ENCODE results near the gene MICU1. TPM values are rescaled to one million over a fixed set of nuclear protein-coding genes. Genes with fewer than 3 reads are reported as not detected.

MICU1 gene
- total and polyA plus RNA-seq, 2 experiments from 2014 or later: 27.5 to 52.3 TPM

GRCh38 chr10:72348282-72348681 lies 277.6 kb downstream of the MICU1 start:
- Mint-ChIP-seq H3K27me3 (ENCODE audit: insufficient read depth, low read depth, poor library complexity) (peaks cover 7% of the 10 kb centered on the region), H3K9me3 (no peaks in the 10 kb centered on the region), H3K4me3 (no peak overlapping the region), H3K36me3 (ENCODE audit: low read depth) (peaks cover 6% of the 10 kb centered on the region; the same call in 1 of the 3 replicates), H3K27ac (no peak overlapping the region), H3K4me1 (peaks cover 19% of the 10 kb centered on the region)
- peaks cover 38% of the 10 kb centered on the region for H3K79me2 ChIP-seq (replicated peaks; ENCODE audit: insufficient read depth)
- ATAC-seq (no peak), DNase-seq (ENCODE audit: low spot score) (no peak)
- H3K4me2 ChIP-seq: no peak overlapping the region
- H4K20me1 ChIP-seq (replicated peaks; ENCODE audit: insufficient read depth): peaks cover 5% of the 10 kb centered on the region
- TF ChIP-seq JUNB (IDR thresholded peaks at IDR 0.05; ENCODE audit: unreplicated experiment) (no peak), CREB1 (CRISPR knock-in tag; IDR thresholded peaks at IDR 0.05; ENCODE audit: low read depth) (no peak), STAT1 (IDR thresholded peaks at IDR 0.05; ENCODE audit: unreplicated experiment) (no peak), CTCF (conservative IDR thresholded peaks at IDR 0.05; ENCODE audit: low read depth in 2 of 2) (no peak), ZNF331 (CRISPR knock-in tag; IDR thresholded peaks at IDR 0.05; ENCODE audit: low read depth) (no peak), ETS1 (IDR thresholded peaks at IDR 0.05) (no peak), NANOG (IDR thresholded peaks at IDR 0.05; ENCODE audit: borderline replicate concordance) (no peak), EZH2 (IDR thresholded peaks at IDR 0.05; ENCODE audit: low read depth, unreplicated experiment) (no peak), EZH2phosphoT487 (IDR thresholded peaks at IDR 0.05; ENCODE audit: unreplicated experiment) (no peak), POLR2AphosphoS5 (IDR thresholded peaks at IDR 0.05; ENCODE audit: low read depth) (no peak), ZNF114 (CRISPR knock-in tag; IDR thresholded peaks at IDR 0.05) (no peak)
- TF ChIP-seq, protein P1, sequence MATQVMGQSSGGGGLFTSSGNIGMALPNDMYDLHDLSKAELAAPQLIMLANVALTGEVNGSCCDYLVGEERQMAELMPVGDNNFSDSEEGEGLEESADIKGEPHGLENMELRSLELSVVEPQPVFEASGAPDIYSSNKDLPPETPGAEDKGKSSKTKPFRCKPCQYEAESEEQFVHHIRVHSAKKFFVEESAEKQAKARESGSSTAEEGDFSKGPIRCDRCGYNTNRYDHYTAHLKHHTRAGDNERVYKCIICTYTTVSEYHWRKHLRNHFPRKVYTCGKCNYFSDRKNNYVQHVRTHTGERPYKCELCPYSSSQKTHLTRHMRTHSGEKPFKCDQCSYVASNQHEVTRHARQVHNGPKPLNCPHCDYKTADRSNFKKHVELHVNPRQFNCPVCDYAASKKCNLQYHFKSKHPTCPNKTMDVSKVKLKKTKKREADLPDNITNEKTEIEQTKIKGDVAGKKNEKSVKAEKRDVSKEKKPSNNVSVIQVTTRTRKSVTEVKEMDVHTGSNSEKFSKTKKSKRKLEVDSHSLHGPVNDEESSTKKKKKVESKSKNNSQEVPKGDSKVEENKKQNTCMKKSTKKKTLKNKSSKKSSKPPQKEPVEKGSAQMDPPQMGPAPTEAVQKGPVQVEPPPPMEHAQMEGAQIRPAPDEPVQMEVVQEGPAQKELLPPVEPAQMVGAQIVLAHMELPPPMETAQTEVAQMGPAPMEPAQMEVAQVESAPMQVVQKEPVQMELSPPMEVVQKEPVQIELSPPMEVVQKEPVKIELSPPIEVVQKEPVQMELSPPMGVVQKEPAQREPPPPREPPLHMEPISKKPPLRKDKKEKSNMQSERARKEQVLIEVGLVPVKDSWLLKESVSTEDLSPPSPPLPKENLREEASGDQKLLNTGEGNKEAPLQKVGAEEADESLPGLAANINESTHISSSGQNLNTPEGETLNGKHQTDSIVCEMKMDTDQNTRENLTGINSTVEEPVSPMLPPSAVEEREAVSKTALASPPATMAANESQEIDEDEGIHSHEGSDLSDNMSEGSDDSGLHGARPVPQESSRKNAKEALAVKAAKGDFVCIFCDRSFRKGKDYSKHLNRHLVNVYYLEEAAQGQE (IDR thresholded peaks at IDR 0.05; ENCODE audit: unreplicated experiment): no peak
- TF ChIP-seq, protein P2, sequence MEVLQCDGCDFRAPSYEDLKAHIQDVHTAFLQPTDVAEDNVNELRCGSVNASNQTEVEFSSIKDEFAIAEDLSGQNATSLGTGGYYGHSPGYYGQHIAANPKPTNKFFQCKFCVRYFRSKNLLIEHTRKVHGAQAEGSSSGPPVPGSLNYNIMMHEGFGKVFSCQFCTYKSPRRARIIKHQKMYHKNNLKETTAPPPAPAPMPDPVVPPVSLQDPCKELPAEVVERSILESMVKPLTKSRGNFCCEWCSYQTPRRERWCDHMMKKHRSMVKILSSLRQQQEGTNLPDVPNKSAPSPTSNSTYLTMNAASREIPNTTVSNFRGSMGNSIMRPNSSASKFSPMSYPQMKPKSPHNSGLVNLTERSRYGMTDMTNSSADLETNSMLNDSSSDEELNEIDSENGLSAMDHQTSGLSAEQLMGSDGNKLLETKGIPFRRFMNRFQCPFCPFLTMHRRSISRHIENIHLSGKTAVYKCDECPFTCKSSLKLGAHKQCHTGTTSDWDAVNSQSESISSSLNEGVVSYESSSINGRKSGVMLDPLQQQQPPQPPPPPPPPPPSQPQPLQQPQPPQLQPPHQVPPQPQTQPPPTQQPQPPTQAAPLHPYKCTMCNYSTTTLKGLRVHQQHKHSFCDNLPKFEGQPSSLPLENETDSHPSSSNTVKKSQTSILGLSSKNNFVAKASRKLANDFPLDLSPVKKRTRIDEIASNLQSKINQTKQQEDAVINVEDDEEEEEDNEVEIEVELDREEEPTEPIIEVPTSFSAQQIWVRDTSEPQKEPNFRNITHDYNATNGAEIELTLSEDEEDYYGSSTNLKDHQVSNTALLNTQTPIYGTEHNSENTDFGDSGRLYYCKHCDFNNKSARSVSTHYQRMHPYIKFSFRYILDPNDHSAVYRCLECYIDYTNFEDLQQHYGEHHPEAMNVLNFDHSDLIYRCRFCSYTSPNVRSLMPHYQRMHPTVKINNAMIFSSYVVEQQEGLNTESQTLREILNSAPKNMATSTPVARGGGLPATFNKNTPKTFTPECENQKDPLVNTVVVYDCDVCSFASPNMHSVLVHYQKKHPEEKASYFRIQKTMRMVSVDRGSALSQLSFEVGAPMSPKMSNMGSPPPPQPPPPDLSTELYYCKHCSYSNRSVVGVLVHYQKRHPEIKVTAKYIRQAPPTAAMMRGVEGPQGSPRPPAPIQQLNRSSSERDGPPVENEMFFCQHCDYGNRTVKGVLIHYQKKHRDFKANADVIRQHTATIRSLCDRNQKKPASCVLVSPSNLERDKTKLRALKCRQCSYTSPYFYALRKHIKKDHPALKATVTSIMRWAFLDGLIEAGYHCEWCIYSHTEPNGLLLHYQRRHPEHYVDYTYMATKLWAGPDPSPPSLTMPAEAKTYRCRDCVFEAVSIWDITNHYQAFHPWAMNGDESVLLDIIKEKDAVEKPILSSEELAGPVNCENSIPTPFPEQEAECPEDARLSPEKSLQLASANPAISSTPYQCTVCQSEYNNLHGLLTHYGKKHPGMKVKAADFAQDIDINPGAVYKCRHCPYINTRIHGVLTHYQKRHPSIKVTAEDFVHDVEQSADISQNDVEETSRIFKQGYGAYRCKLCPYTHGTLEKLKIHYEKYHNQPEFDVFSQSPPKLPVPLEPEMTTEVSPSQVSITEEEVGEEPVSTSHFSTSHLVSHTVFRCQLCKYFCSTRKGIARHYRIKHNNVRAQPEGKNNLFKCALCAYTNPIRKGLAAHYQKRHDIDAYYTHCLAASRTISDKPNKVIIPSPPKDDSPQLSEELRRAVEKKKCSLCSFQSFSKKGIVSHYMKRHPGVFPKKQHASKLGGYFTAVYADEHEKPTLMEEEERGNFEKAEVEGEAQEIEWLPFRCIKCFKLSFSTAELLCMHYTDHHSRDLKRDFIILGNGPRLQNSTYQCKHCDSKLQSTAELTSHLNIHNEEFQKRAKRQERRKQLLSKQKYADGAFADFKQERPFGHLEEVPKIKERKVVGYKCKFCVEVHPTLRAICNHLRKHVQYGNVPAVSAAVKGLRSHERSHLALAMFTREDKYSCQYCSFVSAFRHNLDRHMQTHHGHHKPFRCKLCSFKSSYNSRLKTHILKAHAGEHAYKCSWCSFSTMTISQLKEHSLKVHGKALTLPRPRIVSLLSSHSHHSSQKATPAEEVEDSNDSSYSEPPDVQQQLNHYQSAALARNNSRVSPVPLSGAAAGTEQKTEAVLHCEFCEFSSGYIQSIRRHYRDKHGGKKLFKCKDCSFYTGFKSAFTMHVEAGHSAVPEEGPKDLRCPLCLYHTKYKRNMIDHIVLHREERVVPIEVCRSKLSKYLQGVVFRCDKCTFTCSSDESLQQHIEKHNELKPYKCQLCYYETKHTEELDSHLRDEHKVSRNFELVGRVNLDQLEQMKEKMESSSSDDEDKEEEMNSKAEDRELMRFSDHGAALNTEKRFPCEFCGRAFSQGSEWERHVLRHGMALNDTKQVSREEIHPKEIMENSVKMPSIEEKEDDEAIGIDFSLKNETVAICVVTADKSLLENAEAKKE (CRISPR knock-in tag; IDR thresholded peaks at IDR 0.05): no peak
- H2AFZ ChIP-seq: no peak overlapping the region
- 0 out of 2 replicates have a peak, but pooled peaks cover 8% of the 10 kb centered on the region for H3K4me1 ChIP-seq (ENCODE audit: insufficient read depth)
- H3K4me3 ChIP-seq: no peak overlapping the region
- no peaks in the 10 kb centered on the region for H3K27me3 ChIP-seq (ENCODE audit: insufficient read depth)
- H3F3A ChIP-seq (replicated peaks; ENCODE audit: low read depth): no peaks in the 10 kb centered on the region; the same call in 1 of the 2 replicates
- no peaks in the 10 kb centered on the region for H3K36me3 ChIP-seq (ENCODE audit: insufficient read depth)
- no peak overlapping the region for H3K27ac ChIP-seq (ENCODE audit: low read depth)
- H3K9me2 ChIP-seq (ENCODE audit: insufficient read depth): no peaks in the 10 kb centered on the region

Measured in GM23338 (cell line).